ENCODE data around the gene PIK3R2. TPM values are rescaled to one million over a fixed set of nuclear protein-coding genes. Genes with fewer than 3 reads are reported as not detected.

Gene PIK3R2
- total and polyA plus RNA-seq, 2 of the 13 experiments (the other 11 are each of a cell fraction or from before 2014, with no cell fraction given) = 18.6 to 25.3 TPM

GRCh38 chr19:18203863-18204393, 51.0 kb downstream of the PIK3R2 start, which contains the start of gene RAB3A (continued):
- TF ChIP-seq ZNF772 (CRISPR knock-in tag; IDR thresholded peaks at IDR 0.05) (peak; percentile 58; the same call in 1 of the 2 replicates), SP1 (IDR thresholded peaks at IDR 0.05) (peak; percentile 77; the same call in 1 of the 2 replicates), SP1 (CRISPR knock-in tag; IDR thresholded peaks at IDR 0.05) (peak; percentile 89), KAT7 (CRISPR knock-in tag; IDR thresholded peaks at IDR 0.05; ENCODE audit: borderline replicate concordance) (no peak), IKZF1 (IDR thresholded peaks at IDR 0.05) (no peak), PAXIP1 (CRISPR knock-in tag; conservative IDR thresholded peaks at IDR 0.05) (no peak), ZSCAN30 (CRISPR knock-in tag; IDR thresholded peaks at IDR 0.05) (no peak), SPEN (CRISPR knock-in tag; IDR thresholded peaks at IDR 0.05; ENCODE audit: low read depth) (no peak), ZNF782 (CRISPR knock-in tag; IDR thresholded peaks at IDR 0.05; ENCODE audit: borderline replicate concordance) (no peak), EZH2 (conservative IDR thresholded peaks at IDR 0.05; ENCODE audit: low read depth, low read length) (no peak), HNF4G (IDR thresholded peaks at IDR 0.05; ENCODE audit: borderline replicate concordance, low read depth, low read length) (no peak), HNF4G (CRISPR knock-in tag; IDR thresholded peaks at IDR 0.05; ENCODE audit: borderline replicate concordance, low read depth) (no peak), ZNF792 (CRISPR knock-in tag; IDR thresholded peaks at IDR 0.05) (no peak)
- TF ChIP-seq, protein P1, sequence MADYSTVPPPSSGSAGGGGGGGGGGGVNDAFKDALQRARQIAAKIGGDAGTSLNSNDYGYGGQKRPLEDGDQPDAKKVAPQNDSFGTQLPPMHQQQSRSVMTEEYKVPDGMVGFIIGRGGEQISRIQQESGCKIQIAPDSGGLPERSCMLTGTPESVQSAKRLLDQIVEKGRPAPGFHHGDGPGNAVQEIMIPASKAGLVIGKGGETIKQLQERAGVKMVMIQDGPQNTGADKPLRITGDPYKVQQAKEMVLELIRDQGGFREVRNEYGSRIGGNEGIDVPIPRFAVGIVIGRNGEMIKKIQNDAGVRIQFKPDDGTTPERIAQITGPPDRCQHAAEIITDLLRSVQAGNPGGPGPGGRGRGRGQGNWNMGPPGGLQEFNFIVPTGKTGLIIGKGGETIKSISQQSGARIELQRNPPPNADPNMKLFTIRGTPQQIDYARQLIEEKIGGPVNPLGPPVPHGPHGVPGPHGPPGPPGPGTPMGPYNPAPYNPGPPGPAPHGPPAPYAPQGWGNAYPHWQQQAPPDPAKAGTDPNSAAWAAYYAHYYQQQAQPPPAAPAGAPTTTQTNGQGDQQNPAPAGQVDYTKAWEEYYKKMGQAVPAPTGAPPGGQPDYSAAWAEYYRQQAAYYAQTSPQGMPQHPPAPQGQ (CRISPR knock-in tag; IDR thresholded peaks at IDR 0.05; ENCODE audit: borderline replicate concordance) = no peak
- TF ChIP-seq, protein P2, sequence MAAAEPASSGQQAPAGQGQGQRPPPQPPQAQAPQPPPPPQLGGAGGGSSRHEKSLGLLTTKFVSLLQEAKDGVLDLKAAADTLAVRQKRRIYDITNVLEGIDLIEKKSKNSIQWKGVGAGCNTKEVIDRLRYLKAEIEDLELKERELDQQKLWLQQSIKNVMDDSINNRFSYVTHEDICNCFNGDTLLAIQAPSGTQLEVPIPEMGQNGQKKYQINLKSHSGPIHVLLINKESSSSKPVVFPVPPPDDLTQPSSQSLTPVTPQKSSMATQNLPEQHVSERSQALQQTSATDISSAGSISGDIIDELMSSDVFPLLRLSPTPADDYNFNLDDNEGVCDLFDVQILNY (CRISPR knock-in tag; conservative IDR thresholded peaks at IDR 0.05) = no peak
- TF ChIP-seq, protein P3, sequence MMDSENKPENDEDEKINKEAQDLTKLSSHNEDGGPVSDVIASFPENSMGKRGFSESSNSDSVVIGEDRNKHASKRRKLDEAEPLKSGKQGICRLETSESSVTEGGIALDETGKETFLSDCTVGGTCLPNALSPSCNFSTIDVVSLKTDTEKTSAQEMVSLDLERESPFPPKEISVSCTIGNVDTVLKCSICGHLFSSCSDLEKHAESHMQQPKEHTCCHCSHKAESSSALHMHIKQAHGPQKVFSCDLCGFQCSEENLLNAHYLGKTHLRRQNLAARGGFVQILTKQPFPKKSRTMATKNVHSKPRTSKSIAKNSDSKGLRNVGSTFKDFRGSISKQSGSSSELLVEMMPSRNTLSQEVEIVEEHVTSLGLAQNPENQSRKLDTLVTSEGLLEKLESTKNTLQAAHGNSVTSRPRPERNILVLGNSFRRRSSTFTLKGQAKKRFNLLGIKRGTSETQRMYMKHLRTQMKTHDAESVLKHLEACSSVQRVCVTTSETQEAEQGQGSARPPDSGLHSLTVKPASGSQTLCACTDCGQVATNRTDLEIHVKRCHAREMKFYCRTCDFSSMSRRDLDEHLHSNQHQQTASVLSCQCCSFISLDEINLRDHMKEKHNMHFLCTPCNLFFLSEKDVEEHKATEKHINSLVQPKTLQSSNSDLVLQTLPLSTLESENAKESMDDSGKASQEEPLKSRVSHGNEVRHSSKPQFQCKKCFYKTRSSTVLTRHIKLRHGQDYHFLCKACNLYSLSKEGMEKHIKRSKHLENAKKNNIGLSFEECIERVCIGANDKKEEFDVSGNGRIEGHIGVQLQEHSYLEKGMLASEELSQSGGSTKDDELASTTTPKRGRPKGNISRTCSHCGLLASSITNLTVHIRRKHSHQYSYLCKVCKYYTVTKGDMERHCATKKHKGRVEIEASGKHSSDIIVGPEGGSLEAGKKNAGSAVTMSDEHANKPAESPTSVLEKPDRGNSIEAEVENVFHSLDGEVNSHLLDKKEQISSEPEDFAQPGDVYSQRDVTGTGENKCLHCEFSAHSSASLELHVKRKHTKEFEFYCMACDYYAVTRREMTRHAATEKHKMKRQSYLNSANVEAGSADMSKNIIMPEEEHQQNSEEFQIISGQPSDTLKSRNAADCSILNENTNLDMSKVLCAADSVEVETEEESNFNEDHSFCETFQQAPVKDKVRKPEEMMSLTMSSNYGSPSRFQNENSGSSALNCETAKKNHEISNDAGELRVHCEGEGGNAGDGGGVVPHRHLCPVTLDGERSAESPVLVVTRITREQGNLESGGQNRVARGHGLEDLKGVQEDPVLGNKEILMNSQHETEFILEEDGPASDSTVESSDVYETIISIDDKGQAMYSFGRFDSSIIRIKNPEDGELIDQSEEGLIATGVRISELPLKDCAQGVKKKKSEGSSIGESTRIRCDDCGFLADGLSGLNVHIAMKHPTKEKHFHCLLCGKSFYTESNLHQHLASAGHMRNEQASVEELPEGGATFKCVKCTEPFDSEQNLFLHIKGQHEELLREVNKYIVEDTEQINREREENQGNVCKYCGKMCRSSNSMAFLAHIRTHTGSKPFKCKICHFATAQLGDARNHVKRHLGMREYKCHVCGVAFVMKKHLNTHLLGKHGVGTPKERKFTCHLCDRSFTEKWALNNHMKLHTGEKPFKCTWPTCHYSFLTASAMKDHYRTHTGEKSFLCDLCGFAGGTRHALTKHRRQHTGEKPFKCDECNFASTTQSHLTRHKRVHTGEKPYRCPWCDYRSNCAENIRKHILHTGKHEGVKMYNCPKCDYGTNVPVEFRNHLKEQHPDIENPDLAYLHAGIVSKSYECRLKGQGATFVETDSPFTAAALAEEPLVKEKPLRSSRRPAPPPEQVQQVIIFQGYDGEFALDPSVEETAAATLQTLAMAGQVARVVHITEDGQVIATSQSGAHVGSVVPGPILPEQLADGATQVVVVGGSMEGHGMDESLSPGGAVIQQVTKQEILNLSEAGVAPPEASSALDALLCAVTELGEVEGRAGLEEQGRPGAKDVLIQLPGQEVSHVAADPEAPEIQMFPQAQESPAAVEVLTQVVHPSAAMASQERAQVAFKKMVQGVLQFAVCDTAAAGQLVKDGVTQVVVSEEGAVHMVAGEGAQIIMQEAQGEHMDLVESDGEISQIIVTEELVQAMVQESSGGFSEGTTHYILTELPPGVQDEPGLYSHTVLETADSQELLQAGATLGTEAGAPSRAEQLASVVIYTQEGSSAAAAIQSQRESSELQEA (CRISPR knock-in tag; IDR thresholded peaks at IDR 0.05; ENCODE audit: not compliant biosample characterization) = no peak
